NCI-H2196 treated with DMSO at 0.1 percent for 48 hours (cell line): ENCODE results near the gene APOBEC3H.

Experiments
- DNase-seq: peaks from one replicate; lab custom pipeline; 2025; ENCODE audit not compliant: unreplicated experiment; lab: John Stamatoyannopoulos, UW

Gene APOBEC3H

GRCh38 chr22:39080052-39080762, 16.8 kb upstream of the APOBEC3H start:
- no peak for DNase-seq

- DNase-seq: no peak
Measured at GRCh38 chr22:39081016-39081415, 16.0 kb upstream of the APOBEC3H start.

- no peak for DNase-seq
Measured at GRCh38 chr22:39081598-39081997, 15.4 kb upstream of the APOBEC3H start.

DNA sequence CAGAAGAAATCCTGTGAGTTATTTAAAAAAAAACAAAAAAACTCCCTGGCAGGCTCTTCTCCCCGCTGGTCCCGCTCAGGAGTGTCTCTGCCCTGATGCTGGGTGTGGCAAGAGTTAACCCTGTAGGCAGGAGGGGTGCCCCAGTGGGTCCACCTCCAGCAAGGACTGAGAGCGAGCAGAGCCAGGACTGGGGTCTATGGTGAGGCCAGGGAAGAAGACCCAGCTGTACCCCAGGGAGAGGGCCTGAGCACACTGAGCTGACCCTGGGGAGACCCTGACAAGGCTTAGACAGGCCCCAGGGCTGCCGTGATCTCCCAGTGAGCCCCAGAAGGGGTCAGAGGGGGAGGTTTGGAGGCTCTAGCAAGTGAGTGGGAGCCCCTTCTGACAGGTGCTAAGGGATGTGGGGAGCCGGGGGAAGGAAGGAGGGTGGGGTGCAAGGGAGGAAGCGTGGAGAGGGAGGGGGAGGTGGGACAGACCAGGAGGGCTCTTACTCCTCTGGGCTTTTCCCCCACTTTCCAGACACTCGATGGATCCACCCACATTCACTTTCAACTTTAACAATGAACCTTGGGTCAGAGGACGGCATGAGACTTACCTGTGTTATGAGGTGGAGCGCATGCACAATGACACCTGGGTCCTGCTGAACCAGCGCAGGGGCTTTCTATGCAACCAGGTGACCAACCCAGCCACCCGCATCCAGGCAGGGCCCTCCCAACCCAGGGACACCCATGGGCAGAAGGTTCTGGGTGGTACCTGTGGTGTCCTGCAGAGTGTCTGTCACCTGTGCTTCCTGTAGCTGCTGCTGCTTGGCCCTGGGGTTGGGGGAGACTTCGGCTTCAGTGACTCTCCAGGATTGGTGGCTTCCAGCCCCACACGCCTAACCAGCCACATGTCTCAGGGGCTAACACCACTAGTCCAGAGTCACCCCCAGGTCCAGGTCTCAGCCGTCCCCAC, 13.6 kb upstream of the APOBEC3H start:
- no peak for DNase-seq

- no peak for DNase-seq
Measured at GRCh38 chr22:39084666-39085065, 12.4 kb upstream of the APOBEC3H start.

- no peak for DNase-seq
Measured at GRCh38 chr22:39087098-39087497, 9.9 kb upstream of the APOBEC3H start.

DNA sequence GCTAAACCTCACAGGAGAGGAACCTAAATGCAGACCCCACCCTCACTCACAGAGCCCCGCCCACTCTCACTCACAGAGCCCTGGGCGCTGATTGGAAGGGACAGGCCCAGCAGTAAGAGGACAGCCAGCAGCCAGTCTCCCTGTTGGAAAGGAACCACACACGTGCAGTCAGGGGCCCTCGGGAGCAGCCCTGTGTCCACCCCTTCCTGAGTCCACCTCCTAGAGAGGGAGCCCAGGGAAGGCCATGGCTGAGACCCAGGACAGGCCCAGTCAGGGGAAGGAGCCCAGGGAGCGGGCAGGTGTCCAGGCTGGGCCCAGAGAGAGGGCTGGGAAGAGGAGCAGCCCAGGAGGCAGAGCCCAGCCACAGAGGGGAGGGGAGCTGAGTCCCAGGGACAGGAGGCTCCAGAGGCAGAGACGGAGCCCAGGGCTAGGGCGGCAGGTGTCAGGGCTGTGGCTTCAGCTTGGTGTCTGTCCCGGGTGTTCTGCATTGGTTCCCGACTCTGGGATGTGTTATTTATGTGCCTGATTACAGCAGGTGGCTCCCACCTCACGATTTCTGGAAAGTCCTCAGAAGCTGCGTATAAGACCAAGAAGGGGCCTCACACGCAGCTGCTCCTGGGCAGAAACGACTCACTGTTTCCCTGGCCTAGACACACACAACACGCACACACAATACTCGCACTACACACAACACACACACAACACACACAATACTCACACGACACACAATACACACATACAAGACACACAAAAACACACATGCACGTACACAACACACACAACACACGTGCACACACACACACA, 9.0 kb upstream of the APOBEC3H start:
- DNase-seq: no peak

DNA sequence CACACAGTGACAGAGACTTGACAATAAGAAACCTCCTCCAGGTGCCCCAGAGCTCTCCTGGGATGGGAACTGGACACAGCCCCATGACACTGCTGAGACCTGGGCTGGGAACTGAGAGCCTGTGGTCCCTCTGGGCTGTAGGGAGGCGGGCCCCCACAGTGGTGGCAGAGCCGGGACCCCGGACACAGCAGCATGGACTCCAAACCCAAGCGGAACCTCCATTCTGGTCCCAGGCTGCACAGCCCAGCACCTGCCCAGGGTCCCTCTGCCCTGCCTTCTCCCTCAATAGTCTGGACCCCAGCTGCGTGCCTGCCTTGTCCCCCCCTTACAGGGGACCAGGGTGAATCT, 8.4 kb upstream of the APOBEC3H start:
- no peak for DNase-seq

- no peak for DNase-seq
Measured at GRCh38 chr22:39089928-39090327, 7.1 kb upstream of the APOBEC3H start.

DNA sequence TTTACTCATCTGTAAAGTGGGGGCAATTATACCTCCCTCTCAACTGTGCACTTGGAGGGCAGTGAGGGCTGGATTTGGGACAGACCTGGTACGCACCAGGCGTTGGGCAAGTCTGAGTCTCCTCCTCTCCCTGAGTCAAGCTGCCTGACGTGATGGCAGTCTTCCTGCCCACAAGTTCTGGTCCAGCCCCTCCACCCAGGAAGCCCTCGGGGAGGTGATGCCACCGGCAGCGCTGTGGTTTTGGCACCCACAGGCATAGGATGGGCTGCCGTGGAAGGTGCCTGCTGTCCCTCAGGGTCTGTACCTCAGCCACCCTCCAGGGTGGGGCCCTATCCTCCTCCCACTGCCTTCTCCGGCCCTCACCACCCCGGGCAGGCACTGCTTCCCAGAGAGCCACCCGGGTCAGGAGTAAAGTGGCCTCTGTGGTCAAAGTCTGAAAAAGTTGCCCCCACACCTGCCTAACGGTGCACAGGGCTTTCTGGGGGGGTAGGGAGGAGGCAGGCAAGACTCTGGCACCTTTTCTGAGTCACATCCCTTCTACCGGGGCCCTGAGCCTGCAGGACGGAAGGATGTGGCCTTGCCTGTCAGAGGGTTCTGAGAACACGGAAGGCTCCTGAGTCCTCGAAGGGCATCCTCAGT, 6.5 kb upstream of the APOBEC3H start:
- no peak for DNase-seq

GRCh38 chr22:39091126-39092081, 5.6 kb upstream of the APOBEC3H start:
- no peak for DNase-seq

DNA sequence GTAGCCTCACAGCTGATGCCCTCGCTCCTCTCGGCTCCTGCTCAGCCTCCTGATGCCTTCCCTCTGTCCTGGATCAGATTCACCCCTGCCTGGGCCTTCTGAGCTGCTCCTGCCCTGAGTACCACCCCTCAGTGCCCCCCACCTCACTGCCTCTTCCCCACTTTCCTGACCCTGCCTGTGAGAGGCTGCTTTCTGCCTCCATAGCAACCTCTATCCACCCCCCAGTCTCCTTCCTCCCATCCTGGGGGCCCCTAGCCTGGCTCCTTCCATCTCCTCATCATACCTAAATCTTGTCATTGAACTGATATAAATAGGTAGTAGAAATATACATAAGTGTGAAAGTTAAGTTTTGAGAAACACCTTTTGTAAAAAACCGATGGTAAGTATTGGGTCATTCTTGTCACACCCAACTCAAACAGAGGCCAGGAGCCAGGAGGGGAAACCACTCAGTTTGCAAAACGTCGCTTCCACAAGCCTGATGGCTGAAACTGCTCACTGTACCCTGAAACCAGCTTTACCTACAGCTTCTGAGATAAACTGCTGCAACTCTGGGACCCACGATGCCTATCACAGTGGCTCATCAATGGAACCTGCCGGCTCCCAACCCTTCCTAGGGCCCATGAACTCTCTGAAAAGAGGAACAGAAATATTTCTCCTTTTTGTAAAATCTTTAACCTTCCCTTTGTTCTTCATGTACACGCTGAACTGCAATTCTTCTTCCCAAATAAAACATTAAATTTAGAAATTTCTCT, 4.8 kb upstream of the APOBEC3H start:
- DNase-seq: no peak

- no peak for DNase-seq
Measured at GRCh38 chr22:39094717-39095389, 2.2 kb upstream of the APOBEC3H start.

DNA sequence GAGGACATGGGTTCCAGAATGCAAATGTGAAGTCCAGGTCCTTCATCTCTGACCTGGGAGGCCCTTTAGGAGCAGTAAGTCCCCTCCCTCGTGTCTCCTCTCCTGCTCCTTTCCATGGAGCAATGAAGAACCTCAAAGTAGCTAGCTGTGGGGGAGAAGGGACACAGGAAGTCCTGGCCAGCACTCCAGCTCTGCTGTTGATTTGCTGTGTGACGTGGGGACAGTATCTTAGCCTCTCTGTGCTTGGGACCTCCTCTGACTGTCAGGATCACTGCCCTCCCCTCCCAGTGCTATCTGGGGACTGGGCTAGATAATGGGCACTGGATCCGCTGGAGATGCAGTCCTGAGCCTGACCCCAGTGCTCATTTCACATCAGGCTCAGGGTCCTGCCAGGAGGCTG, 1.1 kb upstream of the APOBEC3H start:
- no peak for DNase-seq

DNA sequence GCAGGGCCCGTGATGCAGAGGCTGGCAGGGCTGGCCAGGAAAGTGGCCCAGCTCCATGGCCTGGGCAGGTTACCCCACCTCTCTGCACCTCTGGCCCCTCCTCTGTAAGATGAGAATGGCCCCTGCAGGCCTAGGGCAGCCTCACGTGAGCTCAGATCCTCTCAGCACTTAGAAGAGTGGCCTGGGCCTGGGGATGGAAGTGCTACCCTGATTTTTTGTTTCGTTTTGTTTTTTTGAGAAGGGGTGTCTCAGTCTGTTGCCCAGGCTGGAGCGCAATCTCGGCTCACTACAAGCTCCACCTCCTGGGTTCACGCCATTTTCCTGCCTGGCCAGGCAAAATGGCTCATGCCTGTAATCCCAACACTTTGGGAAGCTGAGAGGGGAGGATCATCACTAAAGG, 982 bp downstream of the APOBEC3H start:
- DNase-seq: no peak

- DNase-seq: no peak
Measured at GRCh38 chr22:39098576-39098975, 1.5 kb downstream of the APOBEC3H start.

- DNase-seq: no peak
Measured at GRCh38 chr22:39101226-39101625, 4.2 kb downstream of the APOBEC3H start.

- no peak for DNase-seq
Measured at GRCh38 chr22:39103431-39103830, 6.4 kb downstream of the APOBEC3H start.

GRCh38 chr22:39106326-39106725, 9.3 kb downstream of the APOBEC3H start:
- no peak for DNase-seq
